Tibial artery (tissue), 4 donors: ENCODE measurements around the gene CNDP2.

Experiments used
- DNase-seq, 2 donors: peaks; one replicate each; pipeline ENCODE4 v3.0.0-alpha.2; 2019
- H3K27ac ChIP-seq, 2 donors: fragments of 200-600 bp; sonication (generic) in 1 of 2; 1 replicate in 1 of 2; 2 replicates in 1 of 2; pipeline ENCODE4 v1.5.1; 2018 to 2019; ENCODE audit warnings: mild to moderate bottlenecking in 1 of 2
- H3K27me3 ChIP-seq, 2 donors: fragments of 200-600 bp; sonication (generic) in 1 of 2; one replicate each; pipeline versions ENCODE4 v1.5.1 to v1.6.0; 2016 to 2019
- H3K36me3 ChIP-seq, 3 donors: fragments of 200-600 bp; sonication (generic) in 2 of 3; one replicate each; pipeline ENCODE4 v1.5.1; 2016 to 2019; ENCODE audit warnings: mild to moderate bottlenecking in 2 of 3
- H3K4me1 ChIP-seq, 4 donors: fragments of 200-600 bp; sonication (generic) in 2 of 4; 1 replicate in 3 of 4; 2 replicates in 1 of 4; pipeline ENCODE4 v1.5.1; 2016 to 2019
- H3K4me3 ChIP-seq, 2 donors: fragments of 200-600 bp; sonication (generic) in 1 of 2; 1 replicate in 1 of 2; 2 replicates in 1 of 2; pipeline ENCODE4 v1.5.1; 2018 to 2019; ENCODE audit warnings: mild to moderate bottlenecking in 2 of 2
- H3K9me3 ChIP-seq, 3 donors: fragments of 200-600 bp; sonication (generic) in 1 of 3; one replicate each; pipeline ENCODE4 v1.5.1; 2016 to 2019
- CTCF ChIP-seq, 2 experiments: fragments of 200-600 bp in 1 of 2; fragments of 450-650 bp in 1 of 2; IDR thresholded peaks; one replicate each; pipeline ENCODE4 v1.5.1; 2017 to 2019; ENCODE audit warnings: antibody characterized with exemption in 2 of 2, mild to moderate bottlenecking in 1 of 2, moderate library complexity in 1 of 2
- intact Hi-C: fragments of 100-400 bp; cut with DNase I; formaldehyde crosslinking; loops from one replicate; pipeline ENCODE4 v1.15.0; 2023; ENCODE audit warnings: low total_unique reads

The CNDP2 gene

GRCh38 chr18:74488864-74489263, 7.3 kb upstream of the CNDP2 start:
- Histone ChIP-seq H3K27me3 (peaks cover 0 to 3% of the 10 kb centered on the region in 2 donors), H3K4me3 (no peak overlapping the region), H3K4me1 (peaks cover 0 to 20% (median 6%) of the 10 kb centered on the region in 4 donors), H3K27ac (no peak overlapping the region), H3K36me3 (no peaks in the 10 kb centered on the region), H3K9me3 (no peaks in the 10 kb centered on the region)
- intact Hi-C loops: loop anchor here (10.0 kb wide), 1 partner anchor 284 kb away; no protein-coding TSS in a partner anchor
- DNase-seq: no peak
- no peak for TF ChIP-seq CTCF (IDR thresholded peaks at IDR 0.05)

DNA sequence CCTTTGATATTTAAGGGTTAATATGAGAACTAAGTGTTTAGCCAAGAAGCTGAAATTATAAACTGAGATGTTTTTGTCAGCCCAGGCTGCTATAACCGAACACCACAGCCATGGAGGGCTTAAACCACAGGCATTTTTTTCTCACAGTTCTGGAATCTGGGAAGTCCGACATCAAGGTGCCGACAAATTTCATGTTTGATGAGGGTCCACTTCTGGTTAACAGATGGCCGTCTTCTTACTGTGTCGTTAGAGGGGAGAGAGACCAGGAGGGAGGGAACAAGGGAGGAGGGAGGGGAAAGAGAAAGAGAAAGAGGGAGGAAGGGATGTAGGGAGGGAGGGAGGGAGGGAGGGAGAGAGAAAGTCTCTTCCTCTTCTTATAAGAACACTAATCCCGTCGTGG, 6.5 kb upstream of the CNDP2 start:
- intact Hi-C loops: loop anchor here (5.0 to 10.0 kb wide), 2 partner anchors 137 to 285 kb away; no protein-coding TSS in a partner anchor
- DNase-seq: no peak
- Histone ChIP-seq H3K27ac (no peak overlapping the region), H3K27me3 (peaks cover 0 to 3% of the 10 kb centered on the region in 2 donors), H3K4me3 (no peak overlapping the region), H3K9me3 (no peaks in the 10 kb centered on the region), H3K36me3 (no peaks in the 10 kb centered on the region), H3K4me1 (peaks cover 0 to 15% (median 6%) of the 10 kb centered on the region in 4 donors)
- TF ChIP-seq CTCF (IDR thresholded peaks at IDR 0.05): no peak

DNA sequence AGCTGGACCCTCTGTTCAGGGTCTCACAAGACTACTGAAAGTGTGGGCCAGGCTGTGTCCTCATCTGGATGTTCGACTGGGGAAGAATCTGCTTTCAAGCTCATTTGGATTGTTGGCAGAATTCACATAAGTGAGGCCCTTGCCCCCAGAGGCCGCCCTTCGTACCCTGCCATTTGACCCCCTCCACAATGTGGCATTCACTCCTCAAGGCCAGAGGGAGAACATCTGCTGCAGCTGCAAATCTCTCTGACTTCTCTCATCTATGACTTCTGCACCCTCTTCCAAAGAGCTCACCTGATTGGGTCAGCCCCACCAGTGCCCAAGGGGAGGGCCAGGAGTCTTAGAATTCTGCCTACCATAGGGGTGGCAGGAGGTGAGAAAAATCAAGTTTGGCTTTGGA, 3.9 kb upstream of the CNDP2 start:
- no peak for TF ChIP-seq CTCF (IDR thresholded peaks at IDR 0.05)
- Histone ChIP-seq H3K36me3 (no peaks in the 10 kb centered on the region), H3K4me3 (no peak overlapping the region), H3K4me1 (peaks cover 0 to 8% (median 6%) of the 10 kb centered on the region in 4 donors), H3K9me3 (no peaks in the 10 kb centered on the region), H3K27me3 (peaks cover 0 to 3% of the 10 kb centered on the region in 2 donors), H3K27ac (no peak overlapping the region)
- intact Hi-C loops: loop anchor here (5.0 kb wide), 1 partner anchor 140 kb away; no protein-coding TSS in a partner anchor
- no peak for DNase-seq

DNA sequence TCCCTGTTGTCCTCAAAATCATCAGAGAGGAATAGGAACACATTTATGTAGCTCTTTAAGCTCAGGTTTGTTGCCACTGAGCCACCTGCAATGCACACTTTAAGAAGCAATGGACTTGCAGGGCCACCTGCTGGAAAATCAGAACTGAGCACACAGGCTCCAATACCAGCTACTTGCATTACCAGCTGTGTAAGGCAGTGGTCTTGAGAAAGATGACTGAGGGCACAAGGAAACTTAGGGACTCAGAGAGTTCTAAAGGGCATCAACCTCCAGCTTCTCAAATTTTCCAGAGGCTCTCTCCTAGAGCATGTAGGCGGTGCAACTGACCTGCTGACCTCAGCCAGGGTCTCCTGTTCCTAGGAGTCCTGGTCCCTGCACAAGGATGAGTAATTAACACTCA, 2.5 kb upstream of the CNDP2 start:
- Histone ChIP-seq H3K27me3 (no peaks in the 10 kb centered on the region), H3K9me3 (no peaks in the 10 kb centered on the region), H3K4me1 (peaks cover 0 to 15% (median 11%) of the 10 kb centered on the region in 4 donors), H3K36me3 (no peaks in the 10 kb centered on the region), H3K27ac (no peak overlapping the region), H3K4me3 (no peak overlapping the region)
- TF ChIP-seq CTCF (IDR thresholded peaks at IDR 0.05): peak; percentile 53 to 54
- intact Hi-C loops: loop anchor here (5.0 kb wide), 1 partner anchor 141 kb away; no protein-coding TSS in a partner anchor
- DNase-seq: peak in 1 of 2 donors; percentile 51

GRCh38 chr18:74494514-74494913, 1.6 kb upstream of the CNDP2 start:
- no peak for DNase-seq
- Histone ChIP-seq H3K4me3 (no peak overlapping the region), H3K4me1 (peaks cover 0 to 21% (median 13%) of the 10 kb centered on the region in 4 donors), H3K27ac (no peak overlapping the region), H3K27me3 (no peaks in the 10 kb centered on the region), H3K9me3 (no peaks in the 10 kb centered on the region), H3K36me3 (no peaks in the 10 kb centered on the region)
- no peak for TF ChIP-seq CTCF (IDR thresholded peaks at IDR 0.05)
- intact Hi-C loops: loop anchor here (5.0 kb wide), 1 partner anchor 142 kb away; no protein-coding TSS in a partner anchor
